ENCODE data around the gene C6orf136. TPM values are rescaled to one million over a fixed set of nuclear protein-coding genes. Genes with fewer than 3 reads are reported as not detected.
"Not testable (repeated sequence)": the region's sequence is repeated elsewhere in the genome, so short reads cannot be mapped to it uniquely, and the experiment has no call there.

The C6orf136 gene
- 10 to 100 TPM; 24.5 to 39.8 (median 31.4) TPM for total RNA-seq
- 15.8 TPM for total RNA-seq (2013)
- 3.8 to 22.3 (median 11.2) reads per million in 29 experiments for total RNA-seq

DNA sequence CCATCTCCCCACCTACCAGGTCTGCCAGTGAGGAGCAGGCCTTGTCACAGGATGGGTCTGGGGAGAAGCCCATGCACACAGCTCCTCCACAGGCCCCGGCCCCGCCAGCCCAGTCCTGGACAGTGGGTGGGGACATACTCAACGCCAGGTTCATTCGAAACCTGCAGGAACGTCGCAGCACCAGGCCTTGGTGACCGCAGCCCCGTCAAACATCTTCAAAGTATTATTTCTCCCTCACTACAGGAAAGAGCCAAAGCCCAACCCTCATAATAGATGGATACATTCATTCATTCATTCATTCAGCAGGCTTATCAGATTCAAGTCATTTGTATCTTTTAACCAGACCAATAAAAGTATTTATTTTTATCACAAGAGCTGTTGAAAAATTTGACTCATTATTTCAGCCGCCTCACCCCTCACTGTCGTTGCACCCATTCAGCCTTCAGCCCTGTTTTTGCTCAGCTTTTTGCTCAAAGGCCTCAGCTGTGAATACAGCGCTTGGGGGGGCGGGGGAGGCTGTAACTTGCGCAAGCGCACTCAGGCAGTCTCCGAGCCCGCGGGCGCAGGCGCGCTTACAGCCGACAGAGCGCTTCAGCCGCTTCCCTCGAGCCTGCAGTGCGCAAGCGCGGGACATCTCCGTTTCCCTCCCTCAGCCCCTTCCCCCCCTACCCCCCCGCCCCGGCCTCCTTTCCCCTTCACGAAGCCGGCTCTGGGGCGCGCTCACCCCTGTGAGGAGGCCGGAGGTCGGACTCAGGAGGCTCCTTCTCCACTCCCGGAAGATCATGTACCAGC, at the start of gene C6orf136:
C6orf136 (plus strand) TSS at position 684 of the 792 bp plus-strand sequence; CDS start at position 783, 99 bp downstream.
- Mint-ChIP-seq H3K9me3 (no peaks in the 10 kb centered on the region), H3K36me3 (peaks cover 8% of the 10 kb centered on the region), H3K27me3 (no peaks in the 10 kb centered on the region), H3K4me3 (peak within 1 kb of the TSS; percentile 81 to 89 (median 85)), H3K27ac (peak within 1 kb of the TSS; percentile 89 to 91), H3K4me1 (peaks cover 25 to 33% (median 28%) of the 10 kb centered on the region in 3 donors)
- H3K36me3 ChIP-seq (ENCODE audit: control insufficient read depth in 2 of 2, extremely low read depth in 1 of 2, insufficient read depth in 1 of 2, low read length in 1 of 2), result peaks cover 6 to 13% of the 10 kb centered on the region in 2 donors
- 20% methylated on average over 26 of the region's 37 CpGs for WGBS (ENCODE audit: insufficient coverage)
- H3K4me1 ChIP-seq (ENCODE audit: control insufficient read depth in 1 of 2, extremely low read depth in 1 of 2, insufficient read depth in 2 of 2, low read length in 2 of 2), result peaks cover 11 to 33% of the 10 kb centered on the region in 2 experiments
- POLR2A ChIA-PET, result interaction anchor here in 1 of 2 donors (0.6 kb wide), 2 partner anchors 20 to 44 kb away, joined by 3 to 5 read pairs; no protein-coding TSS in a partner anchor
- ATAC-seq (replicated peaks in 1 of 4) (peak; percentile 81 to 86 (median 83)), DNase-seq (peak; percentile 80 to 97 (median 92))
- H3K9me3 ChIP-seq, result no peaks in the 10 kb centered on the region
- H3K4me3 ChIP-seq (ENCODE audit: control insufficient read depth in 1 of 2, extremely low read depth in 1 of 2, low read length in 1 of 2), result peak within 1 kb of the TSS; percentile 78 to 94
- H3K27me3 ChIP-seq (replicated peaks in 1 of 2; ENCODE audit: control insufficient read depth in 2 of 2, extremely low read depth in 1 of 2, insufficient read depth in 2 of 2, low read length in 1 of 2), result no peaks in the 10 kb centered on the region
- H3K27ac ChIP-seq (ENCODE audit: low read length), result peak within 1 kb of the TSS; percentile 84
- CTCF ChIA-PET, result interaction anchor here in 1 of 2 donors (0.5 to 0.9 kb wide), 3 partner anchors 17 to 135 kb away, joined by 3 to 4 read pairs (median 3); no protein-coding TSS in a partner anchor

- ChIA-PET CTCF (interaction anchor here (0.6 to 3.4 kb wide), 21 partner anchors 10 to 986 kb away, joined by 3 to 26 read pairs (median 6); partner anchors contain the start of gene ABCF1 (in 1 of the 2)), POLR2A (interaction anchor here (0.5 to 1.3 kb wide), 8 partner anchors 10 to 1192 kb away, joined by 3 to 9 read pairs (median 4); no protein-coding TSS in a partner anchor)
- peaks cover 18 to 37% of the 10 kb centered on the region in 2 donors for H3K36me3 ChIP-seq (ENCODE audit: control insufficient read depth in 2 of 2, extremely low read depth in 1 of 2, insufficient read depth in 1 of 2, low read length in 1 of 2)
- WGBS (ENCODE audit: insufficient coverage), result 77% methylated on average over 7 of the region's 15 CpGs
- H3K4me3 Mint-ChIP-seq; H3K27me3 Mint-ChIP-seq; H3K27me3 ChIP-seq (replicated peaks in 1 of 2; ENCODE audit: control insufficient read depth in 2 of 2, extremely low read depth in 1 of 2, insufficient read depth in 2 of 2, low read length in 1 of 2); H3K27ac ChIP-seq (ENCODE audit: low read length); H3K4me3 ChIP-seq (ENCODE audit: control insufficient read depth in 1 of 2, extremely low read depth in 1 of 2, low read length in 1 of 2); H3K9me3 Mint-ChIP-seq; H3K9me3 ChIP-seq: not testable (repeated sequence)
- peaks cover 13 to 25% (median 14%) of the 10 kb centered on the region in 3 donors for H3K4me1 Mint-ChIP-seq
- H3K36me3 Mint-ChIP-seq, result peaks cover 18% of the 10 kb centered on the region
- peaks cover 6 to 26% of the 10 kb centered on the region in 2 experiments for H3K4me1 ChIP-seq (ENCODE audit: control insufficient read depth in 1 of 2, extremely low read depth in 1 of 2, insufficient read depth in 2 of 2, low read length in 2 of 2)
- peak; percentile 34 to 88 (median 76) for DNase-seq
- peak overlapping the region; percentile 26 to 62 for H3K27ac Mint-ChIP-seq
- ATAC-seq (replicated peaks in 1 of 4), result peak; percentile 78 to 83 (median 80)
Observed at GRCh38 chr6:30597315-30598144, 49.4 kb upstream of the C6orf136 start.

DNA sequence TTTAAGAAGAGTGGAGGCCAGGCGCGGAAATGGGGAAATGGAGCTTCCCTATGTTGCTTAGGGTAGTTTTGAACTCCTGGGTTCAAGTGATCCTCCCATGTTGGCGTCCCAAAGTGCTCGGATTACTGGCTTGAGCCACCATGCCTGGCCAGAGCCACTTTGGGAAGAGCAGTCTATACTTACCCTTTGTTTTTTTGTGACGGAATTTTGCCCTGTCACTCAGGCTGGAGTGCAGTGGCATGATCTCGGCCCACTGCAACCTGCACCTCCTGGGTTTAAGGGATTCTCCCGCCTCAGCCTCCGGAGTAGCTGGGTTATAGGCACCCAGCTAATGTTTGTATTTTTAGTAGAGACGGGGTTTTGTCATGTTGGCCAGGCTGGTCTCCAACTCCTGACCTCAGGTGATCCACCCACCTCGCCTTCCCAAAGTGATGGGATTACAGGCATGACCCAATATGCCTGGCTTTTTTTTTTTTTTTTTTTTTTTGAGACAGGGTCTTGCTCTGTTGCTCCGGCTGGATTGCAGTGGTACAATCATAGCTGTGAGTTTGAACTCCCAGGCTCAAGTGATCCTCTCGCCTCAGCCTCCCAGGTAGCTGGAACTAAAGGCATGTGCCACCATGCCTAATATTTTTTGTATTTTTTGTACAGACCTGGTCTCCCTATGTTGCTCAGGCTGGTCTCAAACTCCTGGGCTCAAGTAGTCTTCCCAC, 47.9 kb upstream of the C6orf136 start:
- no peak for ATAC-seq (replicated peaks in 1 of 4)
- H3K4me3 Mint-ChIP-seq, result no peak overlapping the region
- peaks cover 30% of the 10 kb centered on the region for H3K36me3 Mint-ChIP-seq
- H3K4me1 Mint-ChIP-seq, result peaks cover 21 to 35% (median 22%) of the 10 kb centered on the region in 3 donors
- H3K9me3 Mint-ChIP-seq, result no peaks in the 10 kb centered on the region
- Histone ChIP-seq H3K4me1 (ENCODE audit: control insufficient read depth in 1 of 2, extremely low read depth in 1 of 2, insufficient read depth in 2 of 2, low read length in 2 of 2) (peaks cover 6 to 26% of the 10 kb centered on the region in 2 experiments), H3K27me3 (replicated peaks in 1 of 2; ENCODE audit: control insufficient read depth in 2 of 2, extremely low read depth in 1 of 2, insufficient read depth in 2 of 2, low read length in 1 of 2) (no peaks in the 10 kb centered on the region), H3K4me3 (ENCODE audit: control insufficient read depth in 1 of 2, extremely low read depth in 1 of 2, low read length in 1 of 2) (no peak overlapping the region), H3K9me3 (no peaks in the 10 kb centered on the region), H3K27ac (ENCODE audit: low read length) (no peak overlapping the region), H3K36me3 (ENCODE audit: control insufficient read depth in 2 of 2, extremely low read depth in 1 of 2, insufficient read depth in 1 of 2, low read length in 1 of 2) (peaks cover 22 to 49% of the 10 kb centered on the region in 2 donors)
- ChIA-PET POLR2A (interaction anchor here (0.6 to 1.6 kb wide), 6 partner anchors 12 to 131 kb away, joined by 3 to 9 read pairs (median 4); no protein-coding TSS in a partner anchor), CTCF (interaction anchor here (0.6 to 3.4 kb wide), 14 partner anchors 14 to 1052 kb away, joined by 3 to 26 read pairs (median 6); partner anchors contain the start of gene ABCF1 (in 1 of the 2))
- DNase-seq, result no peak
- H3K27ac Mint-ChIP-seq, result no peak overlapping the region
- H3K27me3 Mint-ChIP-seq, result no peaks in the 10 kb centered on the region
- 91% methylated on average over 6 of the region's 12 CpGs for WGBS (ENCODE audit: insufficient coverage)

DNA sequence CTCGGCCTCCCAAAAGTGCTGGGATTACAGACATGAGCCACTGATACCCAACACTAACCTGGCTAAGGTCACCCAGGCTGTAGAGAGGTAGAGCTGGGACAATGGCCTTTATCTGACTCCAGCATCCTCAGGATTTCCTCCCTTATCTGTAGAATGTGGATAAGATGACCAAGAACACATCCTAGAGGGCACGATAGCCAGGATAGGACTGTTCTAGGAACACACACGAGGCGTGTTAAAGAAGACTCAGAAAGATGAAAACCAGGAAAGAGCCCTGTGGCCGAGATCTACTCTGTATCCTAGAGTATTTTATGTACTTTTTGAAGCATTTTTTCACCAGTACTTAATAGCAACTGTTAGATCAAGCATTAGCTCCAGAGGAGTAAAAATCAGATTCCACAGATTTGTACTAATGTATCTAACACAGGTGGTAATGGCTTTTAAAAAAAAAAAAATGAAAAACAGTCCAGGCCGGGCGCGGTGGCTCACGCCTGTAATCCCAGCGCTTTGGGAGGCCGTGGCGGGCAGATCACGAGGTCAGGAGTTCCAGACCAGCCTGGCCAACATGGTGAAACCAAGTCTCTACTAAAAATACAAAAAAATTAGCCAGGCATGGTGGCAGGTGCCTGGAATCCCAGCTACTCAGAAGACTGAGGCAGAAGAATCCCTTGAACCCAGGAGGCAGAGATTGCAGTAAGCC, 47.2 kb upstream of the C6orf136 start:
- Mint-ChIP-seq H3K36me3 (peaks cover 32% of the 10 kb centered on the region), H3K27ac (no peak overlapping the region), H3K9me3 (no peaks in the 10 kb centered on the region), H3K4me3 (no peak overlapping the region), H3K4me1 (peaks cover 21 to 36% (median 22%) of the 10 kb centered on the region in 3 donors), H3K27me3 (no peaks in the 10 kb centered on the region)
- 92% methylated on average over 8 of the region's 13 CpGs for whole genome bisulfite sequencing (ENCODE audit: insufficient coverage)
- DNase-seq, result no peak
- peaks cover 6 to 26% of the 10 kb centered on the region in 2 experiments for H3K4me1 ChIP-seq (ENCODE audit: control insufficient read depth in 1 of 2, extremely low read depth in 1 of 2, insufficient read depth in 2 of 2, low read length in 2 of 2)
- H3K27me3 ChIP-seq (replicated peaks in 1 of 2; ENCODE audit: control insufficient read depth in 2 of 2, extremely low read depth in 1 of 2, insufficient read depth in 2 of 2, low read length in 1 of 2), result no peaks in the 10 kb centered on the region
- no peaks in the 10 kb centered on the region for H3K9me3 ChIP-seq
- ChIA-PET POLR2A (interaction anchor here (0.6 to 1.6 kb wide), 5 partner anchors 11 to 131 kb away, joined by 3 to 9 read pairs (median 5); no protein-coding TSS in a partner anchor), CTCF (interaction anchor here (0.5 to 1.4 kb wide), 5 partner anchors 14 to 1051 kb away, joined by 3 to 7 read pairs (median 3); no protein-coding TSS in a partner anchor)
- peaks cover 27 to 49% of the 10 kb centered on the region in 2 donors for H3K36me3 ChIP-seq (ENCODE audit: control insufficient read depth in 2 of 2, extremely low read depth in 1 of 2, insufficient read depth in 1 of 2, low read length in 1 of 2)
- no peak overlapping the region for H3K27ac ChIP-seq (ENCODE audit: low read length)
- no peak for ATAC-seq (replicated peaks in 1 of 4)
- no peak overlapping the region for H3K4me3 ChIP-seq (ENCODE audit: control insufficient read depth in 1 of 2, extremely low read depth in 1 of 2, low read length in 1 of 2)

DNA sequence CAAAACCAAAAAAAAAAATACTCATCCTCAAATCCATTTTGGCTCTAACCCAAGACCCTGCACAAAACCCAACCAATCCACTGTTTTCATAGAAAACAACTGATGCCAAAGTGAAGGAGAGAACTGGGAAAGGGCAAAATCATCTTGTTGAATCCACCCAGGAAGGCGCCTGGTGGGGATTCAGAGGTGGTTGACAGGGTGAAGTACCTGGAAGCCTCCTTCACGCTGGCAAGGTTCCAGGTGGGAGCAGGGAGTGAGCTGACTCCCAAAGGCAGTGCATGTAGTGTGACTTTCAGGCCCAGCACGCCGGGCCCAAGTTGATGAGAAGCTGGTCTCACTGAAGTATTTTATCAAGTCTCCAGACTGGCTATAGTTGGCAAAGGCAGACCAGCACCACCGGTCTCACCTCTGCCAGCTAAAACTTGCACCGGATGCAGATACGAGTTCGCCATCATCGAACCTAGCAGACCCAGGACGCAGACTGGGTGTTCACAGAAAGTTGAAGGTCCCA, 46.4 kb upstream of the C6orf136 start:
- ChIA-PET POLR2A (interaction anchor here in 1 of 2 donors (1.6 kb wide), 1 partner anchor 14 kb away, joined by 12 read pairs; no protein-coding TSS in a partner anchor), CTCF (interaction anchor here in 1 of 2 donors (0.5 to 0.7 kb wide), 2 partner anchors 14 to 1050 kb away, joined by 3 to 5 read pairs; no protein-coding TSS in a partner anchor)
- peaks cover 6 to 26% of the 10 kb centered on the region in 2 experiments for H3K4me1 ChIP-seq (ENCODE audit: control insufficient read depth in 1 of 2, extremely low read depth in 1 of 2, insufficient read depth in 2 of 2, low read length in 2 of 2)
- no peak overlapping the region for H3K4me3 ChIP-seq (ENCODE audit: control insufficient read depth in 1 of 2, extremely low read depth in 1 of 2, low read length in 1 of 2)
- no peak for ATAC-seq (replicated peaks in 1 of 4)
- Mint-ChIP-seq H3K4me1 (peaks cover 21 to 39% (median 22%) of the 10 kb centered on the region in 3 donors), H3K27ac (peak overlapping the region in 1 of 2 donors; percentile 52), H3K27me3 (no peaks in the 10 kb centered on the region), H3K9me3 (no peaks in the 10 kb centered on the region), H3K4me3 (no peak overlapping the region), H3K36me3 (peaks cover 36% of the 10 kb centered on the region)
- H3K9me3 ChIP-seq, result no peaks in the 10 kb centered on the region
- 95% methylated on average over 10 of the region's 10 CpGs for WGBS (ENCODE audit: insufficient coverage)
- peaks cover 32 to 53% of the 10 kb centered on the region in 2 donors for H3K36me3 ChIP-seq (ENCODE audit: control insufficient read depth in 2 of 2, extremely low read depth in 1 of 2, insufficient read depth in 1 of 2, low read length in 1 of 2)
- no peak overlapping the region for H3K27ac ChIP-seq (ENCODE audit: low read length)
- H3K27me3 ChIP-seq (replicated peaks in 1 of 2; ENCODE audit: control insufficient read depth in 2 of 2, extremely low read depth in 1 of 2, insufficient read depth in 2 of 2, low read length in 1 of 2), result no peaks in the 10 kb centered on the region
- no peak for DNase-seq

Measured in T-cell (primary cell).